ENCODE data around the gene PWWP2A.
"Not testable (repeated sequence)": the region's sequence is repeated elsewhere in the genome, so short reads cannot be mapped to it uniquely, and the experiment has no call there.

Gene PWWP2A, protein sequence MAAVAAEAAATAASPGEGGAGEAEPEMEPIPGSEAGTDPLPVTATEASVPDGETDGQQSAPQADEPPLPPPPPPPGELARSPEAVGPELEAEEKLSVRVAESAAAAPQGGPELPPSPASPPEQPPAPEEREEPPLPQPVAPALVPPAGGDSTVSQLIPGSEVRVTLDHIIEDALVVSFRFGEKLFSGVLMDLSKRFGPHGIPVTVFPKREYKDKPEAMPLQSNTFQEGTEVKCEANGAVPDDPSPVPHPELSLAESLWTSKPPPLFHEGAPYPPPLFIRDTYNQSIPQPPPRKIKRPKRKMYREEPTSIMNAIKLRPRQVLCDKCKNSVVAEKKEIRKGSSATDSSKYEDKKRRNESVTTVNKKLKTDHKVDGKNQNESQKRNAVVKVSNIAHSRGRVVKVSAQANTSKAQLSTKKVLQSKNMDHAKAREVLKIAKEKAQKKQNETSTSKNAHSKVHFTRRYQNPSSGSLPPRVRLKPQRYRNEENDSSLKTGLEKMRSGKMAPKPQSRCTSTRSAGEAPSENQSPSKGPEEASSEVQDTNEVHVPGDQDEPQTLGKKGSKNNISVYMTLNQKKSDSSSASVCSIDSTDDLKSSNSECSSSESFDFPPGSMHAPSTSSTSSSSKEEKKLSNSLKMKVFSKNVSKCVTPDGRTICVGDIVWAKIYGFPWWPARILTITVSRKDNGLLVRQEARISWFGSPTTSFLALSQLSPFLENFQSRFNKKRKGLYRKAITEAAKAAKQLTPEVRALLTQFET

DNA sequence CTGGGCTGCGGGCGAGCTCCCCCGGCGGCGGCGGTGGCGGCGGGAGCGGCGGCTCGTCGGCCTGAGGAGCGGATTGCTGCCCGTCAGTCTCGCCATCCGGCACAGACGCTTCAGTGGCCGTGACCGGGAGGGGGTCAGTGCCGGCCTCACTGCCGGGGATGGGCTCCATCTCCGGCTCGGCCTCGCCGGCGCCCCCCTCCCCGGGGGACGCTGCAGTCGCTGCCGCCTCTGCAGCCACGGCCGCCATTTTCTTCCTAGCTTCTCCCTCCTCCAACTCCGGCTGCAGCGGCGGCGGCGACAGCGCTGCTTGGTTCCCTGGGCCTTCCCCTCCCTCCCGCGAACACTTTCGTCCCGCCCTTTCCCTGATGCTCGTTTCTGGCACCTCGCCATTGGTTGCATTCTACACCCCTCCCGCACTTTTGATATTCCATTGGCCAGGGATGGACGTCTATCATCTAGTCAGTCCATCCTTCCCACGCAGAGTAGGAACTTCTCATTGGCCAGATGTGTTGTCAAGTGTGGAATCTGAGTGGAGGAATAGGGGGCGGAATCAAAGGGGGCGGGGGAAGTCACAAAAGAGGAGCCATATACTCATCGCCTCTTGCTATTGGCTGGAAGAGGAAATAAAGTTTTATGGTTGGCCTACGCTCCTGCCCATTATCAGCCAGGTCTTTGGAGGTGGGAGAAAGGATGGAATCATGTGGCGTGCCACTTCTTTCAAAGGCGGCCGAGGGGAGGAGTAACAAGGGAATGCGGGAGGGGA, at the start of gene PWWP2A:
PWWP2A (minus strand) TSS at position 309 of the 763 bp plus-strand sequence; CDS start at position 247, 62 bp downstream.
- peak; percentile 100 for DNase-seq

DNA sequence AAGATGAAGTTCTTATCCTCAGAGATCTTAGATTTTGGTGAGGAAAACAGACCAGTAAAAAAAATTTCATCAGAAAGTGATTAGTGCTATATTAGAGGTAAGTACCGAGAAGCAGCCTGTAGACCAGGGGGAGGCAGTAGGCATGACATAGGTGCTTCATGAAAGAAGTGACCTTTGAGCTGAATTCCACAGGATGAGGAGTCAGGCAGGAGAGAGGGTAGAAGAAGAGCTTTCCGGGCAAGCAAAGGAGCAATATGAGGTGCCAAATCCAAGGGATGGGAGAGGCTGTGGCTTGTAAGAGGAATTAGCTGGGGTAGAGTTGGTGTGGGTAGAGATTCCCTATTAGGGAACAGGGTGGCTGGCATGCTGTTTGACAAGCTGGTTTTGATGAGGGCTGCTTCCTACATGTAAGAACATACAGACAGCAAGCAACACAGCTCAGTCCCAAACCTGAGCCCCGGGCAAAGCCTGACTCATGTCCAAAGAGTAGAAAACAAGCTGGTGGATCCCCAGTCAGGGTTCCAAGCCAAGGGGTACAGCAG, 48.4 kb upstream of the PWWP2A start:
- DNase-seq, result no peak

DNA sequence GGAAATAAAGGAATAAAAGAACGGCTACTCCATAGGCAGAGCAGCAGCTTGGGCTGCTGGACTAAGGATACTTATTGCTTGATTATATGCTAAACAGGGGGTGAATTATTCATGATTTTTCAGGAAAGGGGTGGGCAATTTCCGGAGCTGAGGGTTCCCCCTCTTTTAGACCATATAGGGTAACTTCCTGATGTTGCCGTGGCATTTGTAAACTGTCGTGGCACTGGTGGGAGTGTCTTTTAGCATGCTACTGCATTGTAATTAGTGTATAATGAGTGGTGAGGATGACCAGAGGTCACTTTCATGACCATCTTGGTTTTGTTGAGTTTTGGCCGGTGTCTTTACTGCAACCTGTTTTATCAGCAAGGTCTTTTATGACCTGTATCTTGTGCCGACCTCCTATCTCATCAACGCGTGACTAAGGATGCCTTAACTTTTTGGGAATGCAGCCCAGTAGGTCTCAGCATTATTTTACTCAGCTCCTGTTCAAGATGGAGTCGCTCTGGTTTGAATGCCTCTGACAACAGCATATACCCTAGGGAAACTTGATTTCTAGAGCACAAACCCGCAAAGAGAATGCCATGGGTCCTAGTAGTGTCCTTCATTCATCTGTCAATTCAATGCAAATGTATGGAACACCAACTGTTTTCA, 47.8 kb upstream of the PWWP2A start:
- DNase-seq, result no peak

DNA sequence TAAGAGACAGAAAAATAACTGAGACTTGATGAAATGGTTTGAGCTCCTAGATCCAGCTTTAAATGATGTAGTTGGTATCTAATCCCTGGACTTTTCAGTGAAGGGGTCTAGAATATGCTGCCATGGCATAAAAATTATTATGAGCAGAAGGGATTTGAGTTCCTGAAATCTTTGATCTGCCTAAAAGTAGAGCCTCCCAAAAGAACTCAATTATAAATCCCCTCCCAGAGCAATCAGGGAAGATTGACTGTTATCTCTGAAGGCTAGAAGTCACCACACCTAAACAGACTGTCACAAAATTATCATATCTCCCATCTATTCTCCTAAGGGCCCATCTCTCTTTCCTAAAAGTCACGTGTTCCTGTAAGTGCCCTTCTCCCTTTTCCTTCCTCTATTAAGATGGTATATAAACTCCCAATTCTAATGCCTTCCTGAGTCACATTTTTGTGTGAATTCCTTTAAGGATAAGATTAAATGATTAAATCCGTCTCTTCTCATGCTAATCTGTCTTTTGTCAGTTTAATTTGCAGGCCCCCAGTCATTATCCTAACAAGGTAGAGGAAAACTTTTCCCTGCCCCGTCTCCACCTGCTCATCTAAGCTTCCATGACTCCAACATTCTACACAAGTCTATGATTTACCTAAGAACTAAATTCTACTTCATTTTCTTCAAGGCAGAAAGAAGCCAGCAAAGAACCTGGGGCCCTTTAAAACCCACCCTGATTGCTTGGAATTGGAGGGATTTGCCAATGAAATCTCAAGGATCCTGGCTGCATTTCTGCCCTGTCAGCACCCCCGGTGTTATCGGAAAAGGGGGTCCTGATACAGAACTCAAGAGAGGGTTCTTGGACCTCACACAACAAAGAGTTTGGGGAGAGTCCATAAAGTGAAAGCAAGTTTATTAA, 47.1 kb upstream of the PWWP2A start:
- peak; percentile 12 for DNase-seq

DNA sequence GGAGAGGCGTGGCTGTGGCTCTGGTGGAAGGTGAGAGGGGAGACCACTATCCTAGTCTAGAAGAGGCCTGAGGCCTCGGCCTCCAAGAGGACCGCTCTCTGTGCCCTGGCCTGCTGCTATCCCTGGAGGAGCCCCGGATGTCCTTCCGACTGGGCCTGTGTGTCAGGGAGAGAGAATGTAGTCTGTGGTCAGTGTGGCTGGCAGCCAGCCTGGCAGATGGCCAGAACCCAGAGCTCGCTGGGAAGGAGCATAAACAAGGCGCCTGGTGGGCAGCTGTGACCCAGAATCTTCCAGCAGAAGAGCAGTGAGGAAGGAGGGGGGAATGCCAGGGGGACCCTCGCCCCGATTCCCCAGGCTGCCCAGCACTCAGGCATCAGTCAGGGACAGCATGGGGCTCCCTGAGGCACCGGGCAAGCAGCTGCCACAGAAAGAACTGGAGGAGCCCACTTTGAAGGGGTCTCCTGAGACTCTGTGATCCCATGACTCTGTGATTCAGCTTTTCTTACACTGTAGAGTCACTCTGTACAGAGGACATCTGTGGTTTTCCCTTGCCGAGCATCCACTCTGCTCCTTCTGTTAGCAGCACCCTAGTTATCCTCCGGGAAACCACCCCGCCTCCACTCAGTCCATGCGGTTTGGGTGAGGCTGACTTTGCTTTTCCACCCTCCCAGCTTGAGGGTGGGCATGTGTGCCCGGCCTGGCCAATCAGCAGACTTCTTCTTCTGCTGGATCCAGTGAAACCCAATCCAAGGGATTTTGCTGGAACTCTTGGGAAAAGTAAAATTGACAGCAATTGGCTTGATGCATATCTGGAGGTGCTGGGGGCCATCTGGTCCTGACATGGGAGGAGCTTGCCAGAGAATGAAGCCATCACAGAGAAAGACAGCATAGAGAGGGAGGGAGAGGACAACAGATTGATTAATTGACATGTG, 46.2 kb upstream of the PWWP2A start:
- DNase-seq, result peak; percentile 64

DNA sequence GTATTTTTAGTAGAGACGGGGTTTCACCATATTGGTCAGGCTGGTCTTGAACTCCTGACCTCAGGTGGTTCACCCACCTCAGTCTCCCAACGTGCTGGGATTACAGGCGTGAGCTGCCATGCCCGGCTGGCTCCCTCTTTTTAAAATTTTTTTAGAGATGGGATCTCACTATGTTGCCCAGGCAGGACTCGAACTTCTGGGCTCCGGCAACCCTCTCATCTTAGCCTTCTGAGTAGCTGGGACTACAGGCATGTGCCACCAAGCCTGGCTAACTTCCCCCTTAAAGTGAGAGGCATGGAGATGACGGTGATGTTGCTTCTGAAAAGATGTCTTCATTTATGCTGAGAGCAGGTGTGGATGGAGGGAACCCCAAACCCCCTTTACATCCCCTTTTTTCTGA, 43.7 kb upstream of the PWWP2A start:
- DNase-seq, result no peak

DNA sequence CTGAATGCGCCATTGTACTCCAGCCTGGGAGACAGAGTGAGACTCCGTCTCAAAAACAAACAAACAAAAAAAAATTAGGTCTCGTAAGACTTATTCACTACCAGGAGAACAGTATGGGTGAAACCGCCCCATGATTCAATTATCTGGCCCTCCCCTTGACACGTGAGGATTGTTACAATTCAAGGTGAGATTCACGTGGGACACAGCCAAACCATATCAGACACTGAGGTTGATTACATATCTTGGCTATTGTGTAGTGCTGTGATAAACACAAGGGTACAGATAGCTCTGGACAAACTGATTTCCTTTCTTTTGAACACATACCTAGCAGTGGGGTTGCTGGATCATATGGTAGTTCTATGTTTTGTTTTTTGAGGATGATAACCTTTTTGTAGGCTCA, 42.4 kb upstream of the PWWP2A start:
- no peak for DNase-seq

DNA sequence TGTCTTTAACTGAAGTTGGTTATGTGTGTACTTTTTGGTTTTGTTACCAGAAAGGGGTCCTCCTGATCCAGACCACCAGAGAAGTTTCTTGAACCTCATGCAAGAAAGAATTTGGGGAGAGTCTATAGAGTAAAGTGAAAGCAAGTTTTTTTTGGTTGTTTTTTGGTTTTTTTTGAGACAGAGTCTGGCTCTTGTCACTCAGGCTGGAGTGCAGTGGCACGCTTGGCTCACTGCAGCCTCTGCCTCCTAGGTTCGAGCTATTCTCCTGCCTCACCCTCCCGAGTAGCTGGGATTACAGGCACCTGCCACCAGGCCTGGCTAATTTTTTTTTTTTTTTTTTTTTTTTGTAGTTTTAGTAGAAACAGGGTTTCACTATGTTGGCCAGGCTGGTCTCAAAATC, 41.6 kb upstream of the PWWP2A start:
- not testable (repeated sequence) for DNase-seq

DNA sequence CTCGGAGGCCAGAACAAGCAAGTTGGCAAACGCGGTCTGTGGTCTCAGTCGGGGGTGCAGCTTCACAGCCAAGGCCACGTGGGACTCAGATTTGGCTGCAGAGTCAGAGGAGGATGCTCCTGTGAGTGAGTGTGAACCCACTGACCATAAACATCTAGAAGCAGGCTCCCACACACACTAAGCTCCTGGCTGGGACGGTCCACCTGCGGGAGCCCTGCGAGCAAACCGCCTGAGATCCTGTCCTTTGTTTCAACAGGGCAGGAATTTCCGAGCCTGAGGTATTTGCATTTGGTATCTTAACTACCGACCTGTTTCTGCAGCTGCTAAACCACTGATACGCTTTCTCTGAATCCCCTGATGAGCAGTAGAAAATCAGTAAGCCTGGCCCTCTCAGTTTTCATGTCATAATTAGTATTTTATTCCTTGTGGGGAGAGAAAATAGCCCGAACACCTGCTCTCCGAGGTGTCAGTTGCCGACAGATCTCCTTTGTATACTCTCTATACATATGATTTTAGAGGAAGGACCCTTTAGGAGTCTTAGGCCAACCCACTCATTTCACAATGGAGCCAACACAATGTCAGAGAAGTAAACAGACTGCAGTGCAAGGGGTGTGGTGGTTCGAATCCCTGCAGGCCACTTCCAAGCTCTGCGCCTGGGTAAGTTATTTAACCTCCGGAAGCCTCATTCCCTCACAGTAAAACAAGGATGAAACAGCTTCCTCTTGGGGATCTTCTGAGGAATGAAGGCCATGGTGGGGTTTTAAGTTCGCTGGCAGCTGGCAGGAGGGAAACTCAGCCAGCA, 40.9 kb upstream of the PWWP2A start:
- DNase-seq, result no peak

DNA sequence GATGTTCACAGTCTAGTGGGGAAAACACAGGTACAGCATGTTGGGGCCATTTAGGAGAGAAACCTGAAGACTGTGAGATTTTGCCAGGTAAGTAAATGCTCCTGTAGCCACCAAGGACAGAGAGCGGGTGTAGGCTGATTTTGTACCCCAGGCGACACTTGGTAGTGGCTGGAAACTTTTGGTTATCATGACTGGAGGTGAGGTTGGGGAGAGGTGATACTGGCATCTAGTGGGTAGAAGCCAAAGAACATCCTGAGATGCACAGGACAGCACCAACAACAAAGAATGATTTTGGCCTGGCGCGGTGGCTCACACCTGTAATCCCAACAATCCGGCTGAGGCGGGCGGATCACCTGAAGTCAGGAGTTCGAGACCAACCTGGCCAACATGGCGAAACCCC, 38.8 kb upstream of the PWWP2A start:
- DNase-seq, result no peak

DNA sequence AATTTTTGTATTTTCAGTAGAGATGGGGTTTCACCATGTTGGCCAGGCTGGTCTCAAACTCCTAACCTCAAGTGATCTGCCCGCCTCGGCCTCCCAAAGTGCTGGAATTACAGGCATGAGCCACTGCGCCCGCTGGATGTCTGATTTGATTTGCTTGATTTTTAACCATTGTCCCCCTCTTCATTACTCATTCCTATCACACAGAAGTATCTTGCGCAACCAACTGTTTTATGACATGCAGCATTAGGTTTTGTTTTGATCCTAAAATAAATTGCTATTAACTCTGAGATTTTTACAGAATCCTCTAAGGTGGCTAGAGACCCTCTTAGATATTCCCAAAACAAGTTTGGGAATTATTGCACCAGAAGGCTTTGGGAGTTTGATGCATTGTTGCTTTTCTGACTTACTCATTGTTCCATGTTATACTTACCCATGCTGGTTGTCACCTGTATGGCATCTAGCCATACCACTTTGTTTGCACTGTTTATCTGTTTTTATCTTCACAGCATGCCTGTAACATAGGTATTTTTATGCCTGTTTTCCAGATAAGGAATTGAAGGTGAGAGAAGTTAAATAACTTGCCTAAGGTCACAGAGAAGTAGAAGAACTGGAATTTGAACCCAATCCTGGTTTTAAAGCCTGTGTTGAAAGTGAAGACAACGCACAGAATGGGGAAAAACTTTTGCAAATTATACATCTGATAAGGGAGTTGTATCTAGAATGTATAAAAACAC, 35.9 kb upstream of the PWWP2A start:
- no peak for DNase-seq

DNA sequence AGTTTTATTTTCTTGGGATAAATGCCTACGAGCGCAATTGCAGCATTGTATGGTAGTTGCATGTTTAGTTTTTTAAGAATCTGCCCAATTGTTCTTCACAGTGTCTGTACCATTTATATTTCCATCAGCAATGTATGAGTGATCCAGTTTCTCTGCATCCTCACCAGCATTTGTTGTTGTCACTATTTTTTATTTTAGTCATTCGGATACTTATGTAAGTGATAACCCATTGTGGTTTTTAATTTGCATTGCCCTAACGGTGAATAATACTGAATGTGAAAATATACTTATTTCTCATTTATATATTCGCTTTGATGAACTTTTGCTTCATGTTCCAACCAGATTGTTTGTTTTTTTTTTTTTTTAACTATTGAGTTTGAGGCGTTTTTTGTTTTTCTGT, 33.7 kb upstream of the PWWP2A start:
- DNase-seq, result no peak

DNA sequence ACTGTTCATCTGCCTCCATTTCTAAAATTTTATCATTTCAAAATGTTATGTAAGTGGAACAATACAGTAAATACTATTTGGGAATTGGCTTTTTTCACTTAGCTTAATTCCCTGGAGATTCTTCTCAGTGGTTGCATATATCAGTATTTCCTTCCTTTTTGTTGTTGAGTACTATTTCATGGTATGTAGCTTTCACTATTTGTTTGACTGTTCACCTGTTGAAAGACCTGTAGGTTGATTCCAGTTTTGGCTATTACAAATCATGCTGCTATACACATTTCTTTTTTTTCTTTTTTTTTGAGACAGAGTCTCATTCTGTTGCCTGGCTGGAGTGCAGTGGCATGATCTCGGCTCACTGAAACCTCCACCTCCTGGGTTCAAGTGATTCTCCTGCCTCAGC, 33.0 kb upstream of the PWWP2A start:
- no peak for DNase-seq

DNA sequence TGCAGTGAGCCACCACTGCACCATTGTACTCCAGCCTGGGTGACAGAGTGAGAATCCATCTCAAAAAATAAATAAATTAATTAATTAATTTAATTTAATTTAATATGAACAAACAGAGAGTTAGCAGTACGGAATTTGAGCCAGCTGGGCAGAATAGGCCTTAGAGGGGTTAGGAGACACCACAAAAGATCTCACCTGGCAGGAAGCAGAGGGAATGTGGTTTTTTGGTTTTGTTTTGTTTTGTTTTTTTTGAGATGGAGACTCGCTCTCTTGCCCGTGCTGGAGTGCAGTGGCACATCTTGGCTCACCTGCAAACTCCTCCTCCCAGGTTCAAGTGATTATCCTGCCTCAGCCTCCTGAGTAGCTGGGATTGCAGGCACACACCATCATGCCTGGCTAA, 31.8 kb upstream of the PWWP2A start:
- DNase-seq, result no peak

DNA sequence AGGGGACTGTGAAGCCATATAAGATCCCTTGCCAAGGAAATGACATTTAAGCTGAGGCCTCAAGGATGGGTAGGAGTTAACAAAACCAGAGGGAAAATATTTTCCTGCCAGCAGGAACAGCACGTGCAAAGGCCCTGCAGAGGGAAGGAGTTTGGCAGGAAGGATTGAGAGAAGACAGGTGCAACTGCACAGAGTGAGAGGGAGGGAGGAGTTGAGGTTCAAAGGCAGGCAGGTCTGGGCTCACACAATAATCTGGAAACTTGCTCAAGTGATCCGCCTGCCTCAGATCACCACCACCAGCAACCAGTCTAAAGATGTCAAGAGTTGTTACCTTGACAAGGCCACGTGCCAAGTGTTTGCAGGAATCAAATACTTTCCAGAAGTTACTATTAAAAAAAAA, 31.1 kb upstream of the PWWP2A start:
- DNase-seq, result no peak

DNA sequence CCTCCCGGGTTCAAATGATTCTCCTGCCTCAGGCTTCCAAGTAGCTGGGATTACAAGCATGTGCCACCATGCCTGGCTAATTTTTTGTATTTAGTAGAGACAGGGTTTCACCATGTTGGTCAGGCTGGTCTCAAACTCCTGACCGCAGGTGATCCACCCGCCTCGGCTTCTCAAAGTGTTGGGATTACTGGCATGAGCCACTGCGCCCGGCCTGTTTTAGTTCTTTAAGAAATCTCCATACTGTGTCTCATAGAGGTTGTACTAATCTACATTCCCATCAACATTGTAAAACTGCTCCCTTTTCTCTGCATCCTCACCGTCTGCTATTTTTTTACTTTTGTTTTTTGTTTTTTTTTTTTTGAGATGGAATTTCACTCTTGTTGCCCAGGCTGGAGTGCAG, 25.2 kb upstream of the PWWP2A start:
- DNase-seq, result not testable (repeated sequence)

DNA sequence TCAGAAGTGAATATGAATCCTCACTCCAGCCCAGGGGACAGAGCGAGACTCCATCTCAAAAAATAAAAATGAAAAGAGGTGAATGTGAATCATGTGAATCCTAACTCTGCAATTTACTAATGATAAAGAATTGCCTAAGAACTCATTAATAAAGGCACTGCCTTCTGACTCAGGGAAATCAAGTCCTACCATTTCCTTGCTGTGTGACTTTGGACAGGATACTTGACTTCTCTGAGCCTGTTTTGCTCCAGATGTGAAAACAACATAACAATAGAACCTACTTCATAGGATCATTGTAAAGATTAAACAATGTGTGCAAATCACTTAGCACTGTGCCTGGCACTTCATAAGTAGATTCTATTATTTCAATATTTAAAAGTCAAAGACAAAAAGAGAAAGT, 15.1 kb upstream of the PWWP2A start:
- no peak for DNase-seq

DNA sequence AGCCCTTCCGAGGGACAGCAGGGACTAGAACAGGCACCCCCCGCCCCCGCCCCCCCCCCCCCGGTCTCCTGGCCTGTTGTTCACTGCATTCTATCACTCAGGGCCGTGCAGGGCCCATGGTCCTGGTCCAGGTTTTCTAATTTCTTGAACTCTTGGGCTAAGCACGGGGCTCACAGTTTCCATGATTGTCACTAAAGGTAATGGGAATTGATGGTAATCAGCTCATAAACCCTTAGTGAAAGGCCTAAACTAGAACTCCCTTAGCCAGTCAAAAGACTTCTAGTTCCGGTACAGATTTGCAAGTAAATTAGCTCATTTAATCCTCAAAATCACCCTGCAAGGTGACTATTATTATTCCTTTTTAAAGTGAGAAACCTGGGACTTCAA, 14.7 kb upstream of the PWWP2A start:
- no peak for DNase-seq
